Activated CD4-positive, alpha-beta T cell treated with anti-CD3 and anti-CD28 coated beads, Interleukin-2, amount 10 ng/mL, durations not matched to agents 24 days and 14 days (primary cell): ENCODE data around the gene NPRL2. TPM values are rescaled to one million over a fixed set of nuclear protein-coding genes. Genes with fewer than 3 reads are reported as not detected.

ENCODE experiments used
- DNase-seq: peaks from one replicate; pipeline ENCODE4 v3.0.0; 2022
- H3K27ac Mint-ChIP-seq: one replicate; pipeline ENCODE4 v1.8.0; 2022; ENCODE audit warnings: mild to moderate bottlenecking, mixed read lengths
- H3K27me3 Mint-ChIP-seq: one replicate; pipeline ENCODE4 v1.8.0; 2022; ENCODE audit warnings: mixed read lengths
- H3K36me3 Mint-ChIP-seq: one replicate; pipeline ENCODE4 v1.8.0; 2022; ENCODE audit warnings: low read depth, mild to moderate bottlenecking, mixed read lengths
- H3K4me1 Mint-ChIP-seq: one replicate; pipeline ENCODE4 v1.8.0; 2021; ENCODE audit warnings: mixed read lengths
- H3K4me3 Mint-ChIP-seq: one replicate; pipeline ENCODE4 v1.8.0; 2022; ENCODE audit warnings: mild to moderate bottlenecking, moderate library complexity, mixed read lengths
- H3K9me3 Mint-ChIP-seq: one replicate; pipeline ENCODE4 v1.8.0; 2021; ENCODE audit warnings: mixed read lengths
- intact Hi-C: fragments of 100-400 bp; cut with micrococcal nuclease; formaldehyde crosslinking; loops from one replicate; pipeline ENCODE4 v1.15.1; 2023
- total RNA-seq: library from RNA; stranded (reverse); gene quantifications from 2 replicates; pipeline ENCODE4 v1.2.3, GENCODE V29; 2022

The NPRL2 gene
- total RNA-seq, 1 donor from 2014 or later = 43.0 TPM

DNA sequence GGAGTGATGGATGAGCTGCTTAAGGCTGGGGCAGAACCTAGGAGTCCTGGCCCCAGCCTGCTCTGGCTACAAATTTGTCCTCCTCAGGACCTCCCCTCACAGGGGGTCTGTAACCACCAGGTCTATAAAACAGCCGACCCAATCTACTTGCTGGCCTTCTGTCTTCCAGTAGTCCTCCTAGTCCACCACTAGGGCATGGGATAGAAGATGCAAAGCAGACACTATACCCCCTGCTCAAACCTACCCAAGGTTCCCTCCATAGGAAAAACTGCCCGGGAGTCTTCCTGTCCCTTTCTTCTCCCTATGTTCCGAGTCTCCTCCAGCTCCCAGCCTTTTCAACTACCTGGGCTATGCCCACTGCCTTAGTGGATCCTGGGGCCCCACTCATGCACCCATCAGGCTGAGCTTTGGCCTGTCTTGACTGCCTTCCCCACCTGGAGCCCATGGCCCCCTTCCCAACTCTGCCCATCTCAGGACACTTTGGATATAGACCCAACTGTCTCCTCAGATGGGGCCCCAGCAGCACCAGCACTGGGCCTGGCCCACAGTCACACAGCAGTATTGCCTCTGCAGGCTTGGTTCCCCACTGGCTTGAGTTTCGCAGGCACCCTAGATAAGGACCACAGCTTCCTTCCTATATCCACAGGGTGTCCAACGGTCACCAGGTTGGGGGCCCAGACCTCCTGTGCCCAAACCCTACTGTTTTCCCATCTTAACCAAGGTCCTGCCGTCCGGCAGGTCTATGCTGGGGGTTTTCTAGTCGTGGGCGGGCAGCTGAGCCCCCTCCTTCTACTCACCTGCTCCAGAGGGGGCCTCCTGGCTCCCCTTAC lies 52.5 kb downstream of the NPRL2 start:
- Mint-ChIP-seq H3K9me3 (no peaks in the 10 kb centered on the region), H3K27me3 (no peaks in the 10 kb centered on the region), H3K4me1 (peaks cover 22% of the 10 kb centered on the region), H3K4me3 (peak overlapping the region; percentile 99), H3K27ac (peak overlapping the region; percentile 98), H3K36me3 (peaks cover 2% of the 10 kb centered on the region)
- peak; percentile 73 for DNase-seq
- intact Hi-C loops = loop anchor here (2.0 to 10.0 kb wide), 3 partner anchors 53 to 623 kb away; partner anchors contain the start of genes APEH, CISH, CYB561D2 and NPRL2

DNA sequence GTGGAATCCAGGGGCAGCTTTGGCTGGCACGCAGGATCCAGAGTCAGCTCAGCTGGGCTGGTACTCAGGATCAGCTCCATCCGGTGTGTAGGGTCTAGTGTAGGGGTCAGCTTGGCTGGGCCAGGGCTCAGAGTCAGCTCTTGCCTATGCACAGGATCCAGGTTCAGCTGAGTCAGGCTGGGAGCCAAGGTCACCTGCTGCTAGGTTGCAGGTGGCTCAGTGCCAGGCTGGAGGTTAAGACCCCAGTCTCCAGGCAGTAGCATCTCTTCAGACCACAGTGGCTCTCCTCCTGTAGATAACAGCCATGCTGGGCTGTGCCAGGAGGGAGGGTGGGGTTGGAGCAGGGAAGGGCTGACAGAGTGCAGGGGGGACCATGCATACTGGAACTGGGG lies 53.2 kb downstream of the NPRL2 start:
- Mint-ChIP-seq H3K36me3 (peaks cover 2% of the 10 kb centered on the region), H3K9me3 (no peaks in the 10 kb centered on the region), H3K27ac (no peak overlapping the region), H3K4me3 (peak overlapping the region; percentile 99), H3K27me3 (no peaks in the 10 kb centered on the region), H3K4me1 (peaks cover 29% of the 10 kb centered on the region)
- DNase-seq = peak; percentile 59
- intact Hi-C loops = loop anchor here (5.0 to 10.0 kb wide), 2 partner anchors 315 to 623 kb away; partner anchors contain the start of genes APEH and CISH

Other genes starting within 250 kb of the NPRL2 start
- 0.14 and 0.31 TPM in 2 replicates for gene SEMA3F, start 195.5 kb downstream of the NPRL2 start, total RNA-seq
- gene GNAT1, start 159.2 kb downstream of the NPRL2 start, total RNA-seq = not detected in 2 replicates
- gene SLC38A3, start 145.5 kb downstream of the NPRL2 start, total RNA-seq = not detected in 2 replicates
- 225 and 232 TPM in 2 replicates for gene GNAI2, start 114.6 kb downstream of the NPRL2 start, total RNA-seq
- 0.45 and 0.82 TPM in 2 replicates for gene SEMA3B, start 81.6 kb downstream of the NPRL2 start, total RNA-seq
- not detected in 2 replicates for gene LSMEM2, start 71.7 kb downstream of the NPRL2 start, total RNA-seq
- gene IFRD2, start 58.3 kb downstream of the NPRL2 start, total RNA-seq = 231 and 233 TPM in 2 replicates
- gene HYAL3, start 51.4 kb downstream of the NPRL2 start, total RNA-seq = 7.1 and 7.3 TPM in 2 replicates
- gene NAA80, start 51.4 kb downstream of the NPRL2 start, total RNA-seq = 17.3 and 20.0 TPM in 2 replicates
- 0.28 and 0.50 TPM in 2 replicates for gene HYAL1, start 47.2 kb downstream of the NPRL2 start, total RNA-seq
- gene HYAL2, start 28.0 kb downstream of the NPRL2 start, total RNA-seq = 14.4 and 16.3 TPM in 2 replicates
- 24.4 and 25.0 TPM in 2 replicates for gene TUSC2, start 22.6 kb downstream of the NPRL2 start, total RNA-seq
- gene RASSF1, start 9.9 kb downstream of the NPRL2 start, total RNA-seq = 68.3 and 68.8 TPM in 2 replicates
- gene ZMYND10, start 5.0 kb downstream of the NPRL2 start, total RNA-seq = 1.2 and 1.3 TPM in 2 replicates
- 23.9 and 27.0 TPM in 2 replicates for gene CYB561D2, start 87 bp upstream of the NPRL2 start, total RNA-seq
- 20.3 and 20.5 TPM in 2 replicates for gene TMEM115, start 8.7 kb upstream of the NPRL2 start, total RNA-seq
- gene CACNA2D2, start 152.9 kb upstream of the NPRL2 start, total RNA-seq = 0.23 and 0.62 TPM in 2 replicates
- gene C3orf18, start 217.0 kb upstream of the NPRL2 start, total RNA-seq = 32.6 and 35.4 TPM in 2 replicates
- gene HEMK1, start 218.7 kb upstream of the NPRL2 start, total RNA-seq = 62.9 and 66.0 TPM in 2 replicates